Choroid plexus epithelial cell (primary cell): Measurements from ENCODE around the gene CDH4.

ENCODE experiments used
- DNase-seq: peaks from one replicate; pipeline ENCODE4 v3.0.0-alpha.2; 2010; ENCODE audit warnings: low read depth
- H3K4me3 ChIP-seq: 2 replicates; pipeline ENCODE4 v1.5.1; 2011; ENCODE audit warnings: low read depth, mild to moderate bottlenecking, control low read depth, low read length, moderate library complexity
- CTCF ChIP-seq: conservative IDR thresholded peaks from 2 replicates; pipeline ENCODE4 v1.5.1; 2011; ENCODE audit warnings: low read depth, mild to moderate bottlenecking, control low read depth, inconsistent platforms, low read length, moderate library complexity

The CDH4 gene

GRCh38 chr20:61497029-61497627 is 245.1 kb downstream of the CDH4 start:
- no peak overlapping the region for H3K4me3 ChIP-seq
- TF ChIP-seq CTCF: no peak
- DNase-seq: no peak

- TF ChIP-seq CTCF: no peak
- no peak for DNase-seq
- H3K4me3 ChIP-seq: no peak overlapping the region
Measured at GRCh38 chr20:61499859-61500554, 247.9 kb downstream of the CDH4 start.

- peak; percentile 19 for DNase-seq
Measured at GRCh38 chr20:61500791-61501321, 248.8 kb downstream of the CDH4 start.

GRCh38 chr20:61502433-61502832 is 250.4 kb downstream of the CDH4 start:
- TF ChIP-seq CTCF: no peak
- peak; percentile 10 for DNase-seq
- no peak overlapping the region for H3K4me3 ChIP-seq

More at GRCh38 chr20:61500791-61501321, 248.8 kb downstream of the CDH4 start:
- no peak for TF ChIP-seq CTCF
- no peak overlapping the region for H3K4me3 ChIP-seq

- H3K4me3 ChIP-seq: no peak overlapping the region
- DNase-seq: no peak
Measured at GRCh38 chr20:61503106-61503505, 251.0 kb downstream of the CDH4 start.

GRCh38 chr20:61505508-61505907 is 253.4 kb downstream of the CDH4 start:
- no peak overlapping the region for H3K4me3 ChIP-seq
- TF ChIP-seq CTCF: no peak
- no peak for DNase-seq

More at GRCh38 chr20:61503106-61503505, 251.0 kb downstream of the CDH4 start:
- no peak for TF ChIP-seq CTCF
